Neural cell (in vitro differentiated cells): Measurements from ENCODE around the gene SRGAP3. TPM values are rescaled to one million over a fixed set of nuclear protein-coding genes. Genes with fewer than 3 reads are reported as not detected.

Experiments
- H2AFZ ChIP-seq: fragments of 200-600, 300-800 bp; sonication (generic), shearing (Covaris generic); 2 replicates; pipeline ENCODE4 v1.6.0; 2014; ENCODE audit warnings: low read depth, mild to moderate bottlenecking, antibody characterized with exemption, low read length, moderate library complexity
- H3F3A ChIP-seq: fragments of 200-600 bp; shearing (Covaris generic); 2 replicates; pipeline ENCODE4 v1.6.1; 2016; ENCODE audit warnings: mild to moderate bottlenecking, moderate library complexity, mixed read lengths, antibody characterized with exemption, low read length; ENCODE audit not compliant: insufficient read depth, poor library complexity, severe bottlenecking
- H3K27ac ChIP-seq: fragments of 200-600, 300-800 bp; sonication (generic), shearing (Covaris generic); 2 replicates; pipeline ENCODE4 v1.5.1; 2014; ENCODE audit warnings: mild to moderate bottlenecking, low read length, moderate library complexity
- H3K27me3 ChIP-seq: fragments of 300-800, 200-600 bp; sonication (generic), shearing (Covaris generic); 2 replicates; pipeline ENCODE4 v1.6.0; 2014; ENCODE audit warnings: mild to moderate bottlenecking, low read depth, low read length, moderate library complexity; ENCODE audit not compliant: insufficient read depth
- H3K36me3 ChIP-seq: fragments of 300-800, 200-600 bp; sonication (generic), shearing (Covaris generic); 2 replicates; pipeline ENCODE4 v1.5.1; 2014; ENCODE audit warnings: mild to moderate bottlenecking, antibody characterized with exemption, low read length, moderate library complexity; ENCODE audit not compliant: insufficient read depth
- H3K4me2 ChIP-seq: fragments of 300-800, 200-600 bp; sonication (generic), shearing (Covaris generic); 2 replicates; pipeline ENCODE4 v1.6.0; 2014; ENCODE audit warnings: mild to moderate bottlenecking, low read length
- H3K4me3 ChIP-seq: fragments of 300-800, 200-600 bp; sonication (generic), shearing (Covaris generic); 2 replicates; pipeline ENCODE4 v1.5.1; 2014; ENCODE audit warnings: mild to moderate bottlenecking, low read length, moderate library complexity
- H3K79me2 ChIP-seq: fragments of 200-600 bp; shearing (Covaris generic); replicated peaks from 2 replicates; pipeline ENCODE4 v1.6.0; 2014; ENCODE audit warnings: mild to moderate bottlenecking, low read length, moderate library complexity; ENCODE audit not compliant: insufficient read depth
- H3K9ac ChIP-seq: fragments of 300-800, 200-600 bp; sonication (generic), shearing (Covaris generic); 2 replicates; pipeline ENCODE4 v1.6.1; 2016; ENCODE audit warnings: mild to moderate bottlenecking, low read length, mixed read lengths
- H3K9me2 ChIP-seq: fragments of 200-600 bp; shearing (Covaris generic); 2 replicates; pipeline ENCODE4 v1.6.1; 2016; ENCODE audit warnings: mild to moderate bottlenecking, low read length, mixed read lengths; ENCODE audit not compliant: insufficient read depth
- H3K9me3 ChIP-seq: fragments of 200-600, 300-800 bp; sonication (generic), shearing (Covaris generic); 2 replicates; pipeline ENCODE4 v1.6.1; 2016; ENCODE audit warnings: mild to moderate bottlenecking, mixed run types, low read length, moderate library complexity, mixed read lengths
- H4K20me1 ChIP-seq: fragments of 200-600 bp; shearing (Covaris generic); 2 replicates; pipeline ENCODE4 v1.6.1; 2016; ENCODE audit warnings: mild to moderate bottlenecking, mixed run types; ENCODE audit not compliant: insufficient read depth
- EP300 ChIP-seq: fragments of 450-650 bp; conservative IDR thresholded peaks from 2 replicates; pipeline ENCODE4 v1.6.1; 2014; ENCODE audit warnings: antibody characterized with exemption, mild to moderate bottlenecking, moderate library complexity; ENCODE audit not compliant: poor library complexity, severe bottlenecking
- EZH2 ChIP-seq: fragments of 200-600, 300-800 bp; shearing (Covaris generic), sonication (generic); IDR thresholded peaks from 2 replicates; pipeline ENCODE4 v1.6.1; 2014; ENCODE audit warnings: antibody characterized with exemption, low read length, borderline replicate concordance, mild to moderate bottlenecking; ENCODE audit not compliant: insufficient read depth, poor library complexity, severe bottlenecking
- MXI1 ChIP-seq: fragments of 450-650 bp; conservative IDR thresholded peaks from 2 replicates; pipeline ENCODE4 v1.6.1; 2014; ENCODE audit warnings: antibody characterized with exemption, mild to moderate bottlenecking; ENCODE audit not compliant: poor library complexity, severe bottlenecking
- POLR2AphosphoS5 ChIP-seq: IDR thresholded peaks from 2 replicates; pipeline ENCODE4 v1.6.1; 2012
- RAD21 ChIP-seq: fragments of 450-650 bp; conservative IDR thresholded peaks from 2 replicates; pipeline ENCODE4 v1.6.1; 2014; ENCODE audit warnings: antibody characterized with exemption, mild to moderate bottlenecking, moderate library complexity
- REST ChIP-seq: IDR thresholded peaks from 2 replicates; pipeline ENCODE4 v1.6.1; 2012; ENCODE audit warnings: borderline replicate concordance
- SMC3 ChIP-seq: fragments of 450-650 bp; conservative IDR thresholded peaks from 2 replicates; pipeline ENCODE4 v1.6.1; 2014; ENCODE audit warnings: antibody characterized with exemption, mild to moderate bottlenecking, moderate library complexity; ENCODE audit not compliant: poor library complexity
- TAF1 ChIP-seq: IDR thresholded peaks from 2 replicates; pipeline ENCODE4 v1.6.1; 2012; ENCODE audit warnings: low read depth
- polyA plus RNA-seq: library from polyadenylated mRNA; depleted of rRNA; stranded (reverse); fragments of >200 nt; gene quantifications from 2 replicates; pipeline ENCODE4 v1.2.3, GENCODE V29; 2014
- TF ChIP-seq, protein P1 (sequence below): fragments of 450-650 bp; IDR thresholded peaks from 2 replicates; pipeline ENCODE4 v1.5.1; 2014; ENCODE audit warnings: antibody characterized with exemption, mild to moderate bottlenecking, moderate library complexity; ENCODE audit not compliant: poor library complexity, severe bottlenecking

The SRGAP3 gene
- polyA plus RNA-seq, 1 donor from 2014 or later = 31.5 TPM

DNA sequence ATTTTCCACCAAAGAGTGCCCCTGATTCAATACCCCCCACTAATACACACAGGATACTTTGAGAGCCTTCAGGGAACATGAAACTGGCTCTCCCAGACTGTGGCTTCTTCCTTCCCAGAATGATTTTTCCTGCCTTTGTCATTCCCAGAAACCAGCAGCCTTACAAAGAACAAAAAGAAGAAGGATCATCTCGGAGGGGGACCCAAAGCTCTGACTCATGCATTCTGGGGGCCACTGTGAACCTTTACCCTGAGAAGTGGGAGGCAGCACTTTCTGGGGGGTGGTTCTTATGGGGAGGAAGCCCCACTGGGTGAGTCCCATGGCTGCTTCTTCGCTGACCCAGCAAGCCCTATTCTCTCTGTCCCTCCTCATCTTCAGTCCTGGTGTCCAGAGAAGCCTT is 241.5 kb downstream of the SRGAP3 start:
- no peak overlapping the region for H3K4me2 ChIP-seq
- peaks cover 7% of the 10 kb centered on the region for H3K36me3 ChIP-seq
- no peak for TF ChIP-seq SMC3
- TF ChIP-seq MXI1 = no peak
- TF ChIP-seq EP300 = no peak
- TF ChIP-seq POLR2AphosphoS5 = no peak
- TF ChIP-seq REST = no peak
- no peak for TF ChIP-seq RAD21
- TF ChIP-seq, protein P1, sequence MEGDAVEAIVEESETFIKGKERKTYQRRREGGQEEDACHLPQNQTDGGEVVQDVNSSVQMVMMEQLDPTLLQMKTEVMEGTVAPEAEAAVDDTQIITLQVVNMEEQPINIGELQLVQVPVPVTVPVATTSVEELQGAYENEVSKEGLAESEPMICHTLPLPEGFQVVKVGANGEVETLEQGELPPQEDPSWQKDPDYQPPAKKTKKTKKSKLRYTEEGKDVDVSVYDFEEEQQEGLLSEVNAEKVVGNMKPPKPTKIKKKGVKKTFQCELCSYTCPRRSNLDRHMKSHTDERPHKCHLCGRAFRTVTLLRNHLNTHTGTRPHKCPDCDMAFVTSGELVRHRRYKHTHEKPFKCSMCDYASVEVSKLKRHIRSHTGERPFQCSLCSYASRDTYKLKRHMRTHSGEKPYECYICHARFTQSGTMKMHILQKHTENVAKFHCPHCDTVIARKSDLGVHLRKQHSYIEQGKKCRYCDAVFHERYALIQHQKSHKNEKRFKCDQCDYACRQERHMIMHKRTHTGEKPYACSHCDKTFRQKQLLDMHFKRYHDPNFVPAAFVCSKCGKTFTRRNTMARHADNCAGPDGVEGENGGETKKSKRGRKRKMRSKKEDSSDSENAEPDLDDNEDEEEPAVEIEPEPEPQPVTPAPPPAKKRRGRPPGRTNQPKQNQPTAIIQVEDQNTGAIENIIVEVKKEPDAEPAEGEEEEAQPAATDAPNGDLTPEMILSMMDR = no peak
- no peak for TF ChIP-seq EZH2
- TF ChIP-seq TAF1 = no peak
- H3K4me3 ChIP-seq = no peak overlapping the region
- H2AFZ ChIP-seq = no peak overlapping the region
- H3K9me3 ChIP-seq = no peaks in the 10 kb centered on the region
- no peaks in the 10 kb centered on the region for H4K20me1 ChIP-seq
- H3K9me2 ChIP-seq = no peaks in the 10 kb centered on the region
- H3K27me3 ChIP-seq = no peaks in the 10 kb centered on the region
- no peaks in the 10 kb centered on the region for H3K79me2 ChIP-seq
- H3F3A ChIP-seq = no peaks in the 10 kb centered on the region
- H3K9ac ChIP-seq = no peak overlapping the region
- H3K27ac ChIP-seq = no peak overlapping the region

DNA sequence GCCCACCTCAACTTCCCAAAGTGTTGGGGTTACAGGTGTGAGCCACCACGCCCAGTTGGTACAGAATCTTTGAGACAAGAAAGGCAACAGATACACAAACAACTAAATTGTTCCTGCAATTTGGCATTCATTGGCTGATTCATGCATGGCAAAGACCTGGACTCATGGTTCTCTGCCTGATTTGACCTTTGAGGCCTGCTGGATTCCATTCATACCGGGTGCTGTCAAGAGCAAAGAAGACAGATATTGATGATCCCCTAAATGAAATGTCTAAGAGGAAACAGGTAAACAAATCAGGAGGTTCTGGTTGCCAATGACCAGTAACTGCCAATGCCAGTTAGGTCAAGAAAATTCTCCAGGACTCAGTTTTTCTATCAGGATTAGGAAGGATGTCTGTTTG is 242.2 kb downstream of the SRGAP3 start:
- H3K9me2 ChIP-seq = no peaks in the 10 kb centered on the region
- peaks cover 2% of the 10 kb centered on the region for H3K36me3 ChIP-seq
- H3K27ac ChIP-seq = no peak overlapping the region
- no peak overlapping the region for H3K9ac ChIP-seq
- H3K9me3 ChIP-seq = no peaks in the 10 kb centered on the region
- H3K79me2 ChIP-seq = no peaks in the 10 kb centered on the region
- H3F3A ChIP-seq = no peaks in the 10 kb centered on the region
- H4K20me1 ChIP-seq = no peaks in the 10 kb centered on the region
- no peak for TF ChIP-seq SMC3
- no peak for TF ChIP-seq POLR2AphosphoS5
- no peak for TF ChIP-seq EP300
- TF ChIP-seq MXI1 = no peak
- TF ChIP-seq TAF1 = no peak
- TF ChIP-seq, protein P1 = no peak
- no peak for TF ChIP-seq REST
- TF ChIP-seq RAD21 = no peak
- TF ChIP-seq EZH2 = no peak
- no peaks in the 10 kb centered on the region for H3K27me3 ChIP-seq
- no peak overlapping the region for H2AFZ ChIP-seq
- no peak overlapping the region for H3K4me2 ChIP-seq
- H3K4me3 ChIP-seq = no peak overlapping the region
